GM21737 (cell line): ENCODE data around the gene TGFB1.
A peak's percentile ranks its signal among the peaks of the same experiment; 100 is the strongest.
"Not testable (repeated sequence)": the region's sequence is repeated elsewhere in the genome, so short reads cannot be mapped to it uniquely, and the experiment has no call there.

ENCODE experiments used
- ATAC-seq: cut with Tn5 transposase; IDR thresholded peaks from one replicate; pipeline ENCODE4 v1.9.1; 2021; ENCODE audit warnings: mild to moderate bottlenecking, moderate library complexity; ENCODE audit not compliant: unreplicated experiment

The TGFB1 gene

DNA sequence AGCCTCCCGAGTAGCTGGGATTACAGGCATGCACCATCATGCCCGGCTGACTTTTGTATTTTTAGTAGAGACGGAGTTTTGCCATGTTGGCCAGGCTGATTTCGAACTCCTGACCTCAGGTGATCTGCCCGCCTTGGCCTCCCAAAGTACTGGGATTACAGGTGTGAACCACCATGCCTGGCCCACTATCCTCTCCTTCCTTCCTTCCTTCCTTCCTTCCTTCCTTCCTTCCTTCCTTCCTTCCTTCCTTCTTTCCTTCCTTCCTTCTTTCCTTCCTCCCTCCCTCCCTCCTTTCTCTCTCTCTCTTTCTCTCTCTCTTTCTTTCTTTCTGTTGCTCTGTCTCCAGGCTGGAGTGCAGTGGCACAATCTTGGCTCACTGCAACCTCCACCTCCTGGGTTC is 17.4 kb upstream of the TGFB1 start:
- not testable (repeated sequence) for ATAC-seq

DNA sequence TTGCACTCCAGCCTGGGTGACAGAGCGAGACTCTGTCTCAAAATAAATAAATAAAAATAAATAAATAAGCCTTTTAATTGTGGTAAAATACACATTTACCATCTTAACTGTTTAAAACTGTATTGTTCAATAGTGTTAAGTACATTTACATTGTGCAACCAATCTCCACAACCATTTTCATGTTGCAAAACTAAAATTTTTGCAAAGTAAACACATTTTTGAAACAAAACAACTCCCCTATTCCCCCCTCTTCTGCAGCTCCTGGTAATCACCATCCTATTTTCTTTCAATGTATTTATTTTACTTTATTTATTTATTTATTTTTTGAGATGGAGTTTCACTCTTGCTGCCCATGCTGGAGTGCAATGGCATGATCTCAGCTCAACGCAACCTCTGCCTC is 16.0 kb upstream of the TGFB1 start:
- no peak for ATAC-seq

DNA sequence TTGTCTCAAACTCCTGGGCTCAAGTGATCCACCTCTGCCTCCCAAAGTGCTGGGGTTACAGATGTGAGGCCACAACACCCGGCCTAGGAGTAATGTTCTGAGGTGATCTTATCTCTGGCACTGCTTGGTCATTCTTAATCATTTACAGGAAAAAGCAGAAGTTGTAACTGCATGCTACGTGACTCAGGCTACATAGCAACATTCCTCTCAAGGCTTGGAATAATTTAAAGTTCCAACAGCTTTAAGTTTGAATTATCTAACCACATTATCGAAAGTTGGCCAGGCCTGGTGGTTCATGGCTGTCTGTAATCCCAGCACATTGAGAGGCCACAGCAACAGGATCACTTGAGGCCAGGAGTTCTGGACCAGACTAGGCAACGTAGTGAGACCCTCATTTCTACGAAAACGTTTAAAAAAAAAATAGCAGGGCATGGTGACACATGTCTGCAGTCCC is 14.2 kb upstream of the TGFB1 start:
- ATAC-seq, result no peak

DNA sequence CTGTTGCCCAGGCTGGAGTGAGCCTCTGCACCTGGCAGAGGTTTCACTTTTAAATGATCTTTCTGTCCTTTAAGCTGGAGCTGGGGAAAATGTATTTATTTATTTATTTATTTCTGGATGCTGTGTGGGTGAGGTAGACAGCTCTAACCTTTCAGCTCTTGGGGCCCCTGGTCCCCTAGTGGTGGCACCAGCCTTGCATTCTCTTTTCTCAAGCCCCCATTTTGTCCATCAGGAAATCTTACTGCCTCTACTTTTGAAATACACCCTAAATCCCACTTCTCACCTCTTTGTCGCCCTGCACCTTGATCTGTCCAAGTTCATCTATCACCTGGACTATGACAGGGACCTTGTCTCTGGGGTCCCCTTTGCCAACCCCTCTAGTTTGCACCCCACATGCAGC is 12.4 kb upstream of the TGFB1 start:
- no peak for ATAC-seq

DNA sequence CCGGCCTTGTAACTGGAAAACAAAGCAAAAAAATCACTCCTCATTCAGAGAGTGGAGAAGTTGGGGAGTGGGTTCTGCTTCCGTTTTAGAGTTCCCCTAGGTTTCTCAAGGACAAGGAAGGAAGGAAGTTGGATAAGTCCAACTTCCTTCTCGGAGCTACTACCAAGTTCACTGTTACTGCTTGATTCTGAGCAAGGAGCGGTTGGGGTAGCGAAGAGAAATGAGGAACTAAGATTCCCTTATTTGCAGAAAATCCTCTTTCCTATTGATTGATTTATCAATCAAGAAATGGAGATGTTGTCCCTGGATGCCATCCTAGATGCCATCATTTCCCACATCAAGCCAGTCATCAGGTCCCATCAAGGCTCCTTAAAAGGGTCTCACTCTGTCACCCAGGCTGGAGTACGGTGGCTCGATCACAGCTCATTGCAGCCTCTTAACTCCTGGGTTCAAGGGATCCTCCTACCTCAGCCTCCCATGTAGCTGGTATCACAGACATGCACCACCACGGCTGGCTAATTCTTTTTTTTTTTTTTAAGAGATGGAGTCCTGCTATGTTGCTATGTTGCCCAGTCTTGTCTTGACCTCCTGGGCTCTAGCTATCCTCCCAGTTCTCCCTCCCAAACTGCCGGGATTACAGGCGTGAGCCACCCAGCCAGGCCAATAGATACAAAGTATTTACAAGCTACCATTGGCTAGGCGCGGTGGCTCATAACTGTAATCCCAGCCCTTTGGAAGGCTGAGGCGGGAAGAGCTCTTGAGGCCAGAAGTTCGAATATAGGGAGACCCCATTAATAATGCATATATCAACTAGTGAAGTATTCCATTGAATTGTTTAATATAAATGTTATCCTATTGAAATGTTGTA is 11.0 kb upstream of the TGFB1 start:
- ATAC-seq, result no peak

DNA sequence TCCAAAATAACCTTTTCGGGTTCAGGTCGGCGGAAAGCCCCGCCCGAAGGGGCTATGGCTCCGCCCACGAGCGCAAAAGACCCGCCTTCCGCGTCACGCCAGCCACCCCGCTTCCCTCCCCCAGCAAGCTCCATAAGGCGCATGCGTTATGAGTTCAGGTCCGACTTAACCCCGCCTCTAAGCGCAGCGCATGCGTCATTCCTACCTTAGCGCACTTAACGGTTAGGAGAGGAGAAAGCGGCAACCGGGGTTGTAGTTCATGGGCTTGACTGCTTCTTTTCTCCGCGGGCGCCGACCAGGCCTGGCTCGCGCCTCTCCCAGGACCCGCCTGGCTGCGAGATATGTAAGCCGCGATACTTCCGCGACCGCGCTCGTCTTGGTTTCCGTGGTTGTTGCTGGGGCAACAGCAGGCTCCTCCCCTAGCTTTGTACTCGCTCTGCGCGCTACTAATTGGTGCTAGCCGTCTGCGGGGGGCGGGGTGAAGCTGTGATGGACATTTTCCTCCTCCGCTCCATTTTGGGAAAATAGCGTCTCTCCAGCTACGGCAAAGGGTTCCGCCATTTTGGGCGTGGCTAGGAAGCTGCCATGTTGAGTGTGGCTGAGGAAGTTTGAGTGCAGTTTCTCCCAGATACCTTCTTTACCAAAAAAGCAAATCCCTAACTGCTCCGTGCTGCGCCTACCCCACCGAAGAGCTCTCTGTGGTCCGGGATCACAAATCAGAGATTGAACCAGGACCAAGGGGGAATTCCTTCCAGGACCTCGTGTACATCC is 10.2 kb upstream of the TGFB1 start, which contains the start of gene B9D2:
B9D2 (minus strand) TSS at position 397 of the 771 bp plus-strand sequence. CDS start 630 bp downstream, outside the sequence.
- peak; percentile 74 for ATAC-seq

DNA sequence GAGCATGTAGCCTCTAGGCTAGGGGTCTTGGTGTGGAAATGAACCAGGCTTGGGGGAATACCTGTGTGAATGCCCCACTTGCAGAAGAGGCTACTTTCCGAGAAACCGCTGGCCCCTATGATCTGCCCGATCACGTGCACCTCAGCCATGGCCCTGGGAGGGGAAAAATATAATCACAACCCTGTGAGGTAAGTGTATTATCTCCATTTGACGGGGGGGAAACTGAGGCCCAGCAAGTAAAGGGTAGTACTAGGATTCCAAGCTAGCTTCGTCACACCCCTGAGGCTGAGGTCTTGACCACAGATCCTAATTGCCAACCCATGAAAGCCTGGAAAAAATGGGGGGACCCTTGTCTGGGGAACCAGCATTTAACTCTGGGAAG is 9.6 kb upstream of the TGFB1 start:
- no peak for ATAC-seq

DNA sequence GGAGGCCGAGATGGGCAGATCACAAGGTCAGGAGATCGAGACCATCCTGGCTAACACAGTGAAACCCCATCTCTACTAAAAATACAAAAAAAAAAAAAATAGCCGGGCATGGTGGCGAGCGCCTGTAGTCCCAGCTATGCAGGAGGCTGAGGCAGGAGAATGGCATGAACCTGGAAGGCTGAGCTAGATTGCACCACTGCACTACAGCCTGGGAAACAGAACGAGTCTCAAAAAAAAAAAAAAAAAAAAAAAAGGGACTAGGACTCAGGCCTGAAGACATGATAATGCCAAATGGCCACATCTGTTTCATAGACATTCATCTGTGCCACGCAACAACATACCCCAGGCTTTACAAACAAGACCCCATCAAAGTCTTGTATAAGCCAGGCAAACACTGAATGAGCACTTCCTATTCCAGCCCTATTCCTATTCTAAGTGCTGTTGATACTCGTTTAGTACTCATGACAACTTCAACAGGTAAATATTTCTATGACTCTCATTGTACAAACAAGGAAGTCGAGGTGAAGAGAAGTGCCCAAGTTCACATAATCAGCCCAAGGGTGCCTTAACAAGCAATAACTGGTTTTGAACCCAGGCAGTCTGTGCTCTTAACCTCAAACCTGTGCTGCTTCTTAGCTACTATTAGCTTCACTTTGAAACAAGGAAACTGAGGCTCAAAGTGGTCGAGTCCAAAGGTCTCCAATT is 8.6 kb upstream of the TGFB1 start:
- no peak for ATAC-seq

DNA sequence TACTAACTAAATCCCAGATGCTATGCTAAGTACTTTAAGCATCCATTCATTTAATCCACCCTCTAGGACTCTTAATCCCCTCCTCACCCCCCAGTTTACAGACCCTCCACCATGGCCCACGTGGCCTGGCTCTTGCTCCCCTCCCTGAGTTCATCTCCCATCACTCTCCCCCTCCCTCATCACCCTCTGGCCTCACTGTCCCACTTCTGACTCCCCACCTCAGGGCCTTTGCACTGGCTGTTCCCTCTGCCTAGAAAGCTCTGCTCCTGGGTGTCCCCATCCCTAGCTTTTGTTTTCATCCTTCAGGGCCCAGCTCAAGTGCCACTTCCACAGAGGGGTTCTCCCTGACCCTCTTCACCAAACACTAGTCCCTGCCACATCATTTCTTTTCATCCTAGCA is 6.0 kb upstream of the TGFB1 start:
- no peak for ATAC-seq

DNA sequence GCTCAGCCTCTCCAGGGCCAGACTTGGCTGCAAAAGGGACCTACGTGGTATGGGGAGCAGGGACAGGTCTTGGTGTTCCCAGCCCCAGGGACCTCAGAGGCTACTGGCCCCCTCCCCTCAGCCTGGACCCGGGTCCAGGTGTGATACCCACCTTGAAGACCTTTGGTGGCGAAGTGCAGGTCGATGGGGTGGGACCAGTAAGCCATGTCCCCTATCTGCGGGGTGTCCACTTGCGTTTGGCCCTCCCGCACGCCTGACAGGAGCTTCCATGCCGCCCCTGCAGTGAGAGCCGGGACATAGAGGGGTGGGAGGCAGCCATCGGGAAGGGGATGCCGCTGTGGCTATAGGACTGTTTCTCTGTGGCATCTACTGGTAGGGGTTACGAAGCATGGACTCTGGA is 4.0 kb upstream of the TGFB1 start:
- ATAC-seq, result no peak

DNA sequence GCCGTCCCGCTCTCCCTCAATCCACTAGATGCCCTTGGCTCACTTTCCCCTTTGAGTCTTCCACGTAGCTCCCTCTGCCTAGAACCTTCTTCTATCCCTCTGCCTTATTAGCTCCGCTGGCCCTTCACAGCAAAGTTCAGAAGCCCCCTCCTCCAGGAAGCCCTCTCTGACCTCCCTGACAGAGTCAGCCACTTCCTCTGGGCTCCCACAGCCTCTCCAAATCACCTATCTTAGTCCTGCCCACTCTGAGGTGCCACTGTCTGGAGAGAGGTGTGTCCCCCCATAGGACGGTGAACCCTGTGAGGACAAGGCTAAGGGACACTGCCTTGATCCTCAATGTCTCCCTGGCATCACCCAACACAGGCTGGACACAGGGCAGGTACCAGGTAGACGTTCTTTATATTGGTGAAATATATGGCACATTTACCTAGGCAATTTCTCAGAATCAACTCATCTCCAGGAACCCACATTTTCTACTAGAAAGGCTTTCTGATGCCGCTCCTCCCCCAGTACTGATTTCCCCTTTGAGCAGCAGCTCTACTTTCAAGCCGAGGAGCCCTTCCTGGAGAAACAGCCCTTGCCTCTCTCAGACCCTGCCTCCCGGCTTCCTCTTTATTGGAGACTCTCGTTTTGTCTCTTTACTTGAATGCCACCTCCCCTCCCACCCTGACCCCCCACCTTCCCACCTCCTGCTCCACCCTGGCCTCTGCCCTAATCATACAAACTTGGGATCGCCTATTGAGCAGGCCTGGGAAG is 3.4 kb upstream of the TGFB1 start:
- no peak for ATAC-seq

DNA sequence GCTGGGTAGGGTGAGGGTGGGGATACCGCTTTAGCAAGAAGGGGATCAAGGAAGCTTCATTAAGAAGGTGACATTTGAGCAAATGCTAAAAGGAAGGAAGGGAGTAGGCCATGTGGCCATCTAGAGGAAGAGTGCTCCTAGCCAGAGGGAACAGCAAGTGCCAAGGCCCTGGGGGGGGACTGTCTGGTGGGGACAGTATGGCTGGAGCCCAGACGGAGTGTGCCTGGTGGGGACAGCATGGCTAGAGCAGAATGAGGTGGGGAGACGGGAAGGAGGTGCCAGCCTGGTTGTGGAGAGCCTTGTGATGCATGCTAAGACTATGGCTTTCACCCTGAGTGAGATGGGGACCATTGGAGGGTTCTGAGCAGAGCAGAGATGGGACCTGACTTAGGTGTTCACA is 2.1 kb upstream of the TGFB1 start:
- ATAC-seq, result no peak

DNA sequence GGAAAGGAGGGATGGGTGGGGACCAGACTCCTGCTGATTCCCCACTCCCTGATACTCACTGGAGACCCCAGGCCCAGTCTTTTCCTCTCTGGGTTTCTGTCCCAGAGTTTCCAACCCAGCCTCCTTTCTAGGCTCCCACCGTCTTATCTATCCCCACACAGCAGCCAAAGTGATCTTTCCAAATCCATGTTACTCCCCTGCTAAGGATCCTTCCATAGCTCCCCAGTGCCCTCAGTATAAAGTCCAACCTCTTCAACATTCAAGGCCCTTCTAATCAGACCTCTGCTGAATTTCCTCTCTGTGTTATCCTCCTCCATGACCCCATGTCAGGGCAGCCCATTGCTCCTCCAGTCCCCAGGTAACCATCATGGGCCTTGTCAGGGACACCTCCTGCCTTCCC is 1.3 kb upstream of the TGFB1 start:
- ATAC-seq, result no peak

DNA sequence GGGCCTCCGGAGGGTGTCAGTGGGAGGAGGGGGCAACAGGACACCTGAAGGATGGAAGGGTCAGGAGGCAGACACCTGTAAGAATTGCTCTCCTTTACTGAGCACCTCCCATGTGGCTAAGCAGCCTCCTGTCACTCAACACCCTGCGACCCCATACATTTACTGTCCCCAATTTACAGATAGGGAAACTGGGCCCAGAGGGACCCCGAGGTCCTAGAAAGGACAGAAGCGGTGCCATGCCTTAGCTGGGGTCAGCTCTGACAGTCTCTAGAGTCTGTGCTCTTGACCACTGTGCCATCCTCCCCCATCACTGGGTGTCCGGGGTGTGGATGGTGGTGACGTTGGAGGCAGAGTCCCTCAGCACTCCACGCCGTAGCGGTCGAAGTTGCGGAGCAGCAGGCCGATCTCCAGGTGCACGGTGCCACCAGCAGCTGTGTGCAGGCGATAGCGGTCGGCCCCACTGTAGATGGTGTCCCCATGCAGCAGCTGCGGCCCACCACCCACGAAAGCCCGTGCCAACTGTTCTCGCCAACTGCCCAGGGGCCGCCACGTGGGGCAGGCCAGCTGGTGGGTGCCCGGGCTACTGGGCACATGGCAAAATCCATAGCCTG is 726 bp upstream of the TGFB1 start:
- ATAC-seq, result peak; percentile 2

DNA sequence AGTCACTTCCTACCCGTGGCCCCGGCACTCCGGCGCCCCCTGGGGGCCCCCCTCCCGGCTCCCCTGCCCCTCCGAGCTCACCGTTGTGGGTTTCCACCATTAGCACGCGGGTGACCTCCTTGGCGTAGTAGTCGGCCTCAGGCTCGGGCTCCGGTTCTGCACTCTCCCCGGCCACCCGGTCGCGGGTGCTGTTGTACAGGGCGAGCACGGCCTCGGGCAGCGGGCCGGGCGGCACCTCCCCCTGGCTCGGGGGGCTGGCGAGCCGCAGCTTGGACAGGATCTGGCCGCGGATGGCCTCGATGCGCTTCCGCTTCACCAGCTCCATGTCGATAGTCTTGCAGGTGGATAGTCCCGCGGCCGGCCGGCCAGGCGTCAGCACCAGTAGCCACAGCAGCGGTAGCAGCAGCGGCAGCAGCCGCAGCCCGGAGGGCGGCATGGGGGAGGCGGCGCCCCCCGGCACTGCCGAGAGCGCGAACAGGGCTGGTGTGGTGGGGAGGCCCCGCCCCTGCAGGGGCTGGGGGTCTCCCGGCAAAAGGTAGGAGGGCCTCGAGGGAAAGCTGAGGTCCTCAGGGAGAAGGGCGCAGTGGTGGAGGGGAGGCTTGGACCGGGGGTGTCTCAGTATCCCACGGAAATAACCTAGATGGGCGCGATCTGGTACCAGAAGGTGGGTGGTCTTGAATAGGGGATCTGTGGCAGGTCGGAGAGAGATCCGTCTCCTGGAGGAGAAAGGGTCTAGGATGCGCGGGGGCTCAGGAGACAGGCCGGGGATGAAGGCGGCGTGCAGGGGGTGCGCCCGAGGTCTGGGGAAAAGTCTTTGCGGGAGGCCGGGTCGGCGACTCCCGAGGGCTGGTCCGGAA is 885 bp downstream of the TGFB1 start:
- ATAC-seq, result peak; percentile 1

DNA sequence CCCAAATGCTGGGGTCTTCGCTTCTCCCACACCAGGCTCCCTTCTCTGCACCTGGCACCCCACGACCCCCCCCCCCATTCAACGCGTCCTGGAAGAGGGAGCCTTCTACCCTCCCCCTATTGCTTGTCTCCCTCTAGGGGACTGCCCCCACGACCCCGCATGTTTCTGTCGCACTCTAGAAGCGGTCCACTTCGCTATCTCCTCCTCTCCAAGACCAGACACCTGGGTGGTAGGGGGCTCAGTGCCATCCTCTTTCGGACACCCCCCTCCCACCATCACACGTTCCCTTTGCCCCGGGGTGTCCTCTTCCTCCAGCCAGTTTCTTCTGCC is 1.5 kb downstream of the TGFB1 start:
- ATAC-seq, result no peak

DNA sequence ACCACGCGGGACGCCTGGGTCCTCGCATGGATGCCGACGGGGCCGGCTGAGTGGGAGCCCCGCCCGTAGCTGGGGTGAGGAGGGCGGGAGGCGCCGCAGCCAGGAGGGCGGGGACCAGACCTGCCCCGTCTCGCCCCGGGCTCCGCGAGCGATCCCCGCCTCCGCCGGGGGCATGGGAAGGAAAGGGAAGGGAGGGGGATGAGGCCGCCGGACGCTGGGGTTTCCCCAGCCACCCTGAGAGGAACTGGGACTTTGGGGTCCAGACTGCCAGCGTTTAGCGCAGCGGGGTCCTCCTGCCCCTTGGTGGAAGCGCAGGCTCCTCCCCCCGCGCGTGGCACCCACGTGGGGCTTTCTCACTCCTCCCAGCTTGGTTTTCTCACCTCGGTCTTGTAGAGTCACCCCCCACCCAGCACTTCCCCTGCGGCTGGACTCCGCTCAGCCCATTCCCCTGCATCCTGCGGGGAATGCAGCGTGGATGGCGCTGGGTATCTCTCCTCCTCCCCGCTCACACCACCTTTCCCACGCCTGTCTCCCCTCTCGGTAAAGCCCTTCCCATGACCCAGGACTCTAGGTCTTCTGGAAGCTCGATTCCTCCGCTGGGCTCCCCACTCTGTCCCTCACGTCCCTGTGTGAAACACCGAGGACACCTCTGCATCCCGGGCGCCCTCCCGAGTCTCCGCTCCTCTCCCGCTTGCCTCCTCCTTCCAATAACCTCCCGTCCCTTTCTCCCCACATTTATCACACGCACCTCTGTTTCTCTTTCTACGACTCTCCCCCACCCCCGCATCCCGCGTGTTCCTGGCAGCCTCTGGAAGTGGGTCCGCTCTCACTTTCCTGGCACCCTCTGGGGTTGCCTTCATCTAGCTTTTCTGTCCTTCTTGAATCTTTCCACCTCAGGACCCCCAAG is 2.1 kb downstream of the TGFB1 start:
- ATAC-seq, result no peak

DNA sequence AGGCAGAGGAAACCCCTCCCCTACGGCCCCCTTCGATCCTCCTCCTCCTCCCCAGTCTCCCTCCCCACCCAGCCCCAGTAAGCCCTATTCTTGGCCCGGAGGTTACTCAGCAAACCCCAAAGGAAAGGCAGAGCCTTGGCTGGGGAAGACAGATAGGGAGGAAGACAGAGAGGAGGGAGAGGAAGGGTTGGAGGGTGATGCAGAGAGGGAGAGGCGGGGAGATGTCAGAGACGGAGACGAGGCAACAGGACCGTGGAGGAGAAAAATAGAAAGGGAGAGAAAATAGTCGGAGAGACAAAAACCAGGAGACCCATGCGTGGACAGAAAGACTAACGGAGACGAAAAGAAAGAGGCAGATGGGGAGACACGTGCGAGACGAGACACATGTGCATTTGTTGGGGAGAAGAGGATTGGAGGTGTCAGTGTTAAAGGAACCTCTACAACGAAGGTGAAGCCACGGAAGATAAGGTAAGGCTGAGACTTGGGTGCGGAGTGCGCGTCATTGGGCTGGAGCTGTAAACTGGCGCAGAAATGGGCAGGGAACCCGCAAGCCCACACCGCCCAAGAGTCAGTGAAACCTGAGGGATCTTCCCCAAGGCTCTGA is 2.9 kb downstream of the TGFB1 start:
- no peak for ATAC-seq
